Measurements from ENCODE around the gene COMP.
"Not testable (repeated sequence)": the region's sequence is repeated elsewhere in the genome, so short reads cannot be mapped to it uniquely, and the experiment has no call there.

Gene COMP

DNA sequence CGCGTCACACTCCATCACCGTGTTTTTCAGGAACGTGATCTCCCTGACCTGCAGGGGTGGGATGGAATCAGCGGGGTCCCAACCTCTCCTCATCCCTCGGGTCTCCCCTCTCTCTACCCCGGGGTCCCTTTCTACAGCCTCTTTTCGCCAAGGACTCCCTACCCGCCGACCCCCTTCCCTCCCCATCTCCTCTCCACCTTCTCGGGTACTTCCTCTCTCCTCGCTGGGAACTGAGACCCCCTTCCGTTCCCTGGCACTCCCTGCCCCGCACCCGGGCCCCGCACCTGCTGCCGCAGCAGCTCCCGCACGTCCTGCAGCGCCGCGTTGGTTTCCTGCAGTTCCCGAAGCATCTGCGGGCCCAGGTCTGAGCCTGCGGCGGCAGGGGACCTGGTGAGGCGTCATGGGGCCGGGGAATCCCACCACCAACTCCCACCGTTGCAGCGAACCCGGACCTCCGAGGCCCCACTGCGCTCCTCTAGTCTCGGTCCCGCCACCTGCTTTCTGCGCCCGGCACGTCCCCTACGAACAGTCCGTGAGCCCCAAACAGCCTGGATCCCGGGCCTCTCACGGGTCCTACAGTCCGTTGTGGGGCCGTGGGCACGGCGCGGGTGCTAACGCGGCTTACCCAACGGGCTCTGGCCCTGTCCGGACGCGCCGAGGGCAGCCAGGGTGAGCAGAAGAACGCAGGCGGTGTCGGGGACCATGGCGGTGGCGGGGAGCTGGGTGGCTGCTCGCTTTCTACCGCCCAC, at the start of gene COMP:
COMP (minus strand) TSS at position 740 of the 749 bp plus-strand sequence; CDS start at position 704, 36 bp downstream.
- H3K27ac Mint-ChIP-seq: peak within 1 kb of the TSS; percentile 39
- peaks cover 13% of the 10 kb centered on the region for H3K4me1 Mint-ChIP-seq (ENCODE audit: low read depth)
- DNase-seq (ENCODE audit: low spot score): no peak
- H3K27me3 Mint-ChIP-seq (ENCODE audit: low read depth): peaks cover 75% of the 10 kb centered on the region
- peak within 1 kb of the TSS; percentile 64 for H3K4me3 Mint-ChIP-seq
- no peaks in the 10 kb centered on the region for H3K9me3 Mint-ChIP-seq
- peaks cover 6% of the 10 kb centered on the region for H3K36me3 Mint-ChIP-seq (ENCODE audit: low read depth)

DNA sequence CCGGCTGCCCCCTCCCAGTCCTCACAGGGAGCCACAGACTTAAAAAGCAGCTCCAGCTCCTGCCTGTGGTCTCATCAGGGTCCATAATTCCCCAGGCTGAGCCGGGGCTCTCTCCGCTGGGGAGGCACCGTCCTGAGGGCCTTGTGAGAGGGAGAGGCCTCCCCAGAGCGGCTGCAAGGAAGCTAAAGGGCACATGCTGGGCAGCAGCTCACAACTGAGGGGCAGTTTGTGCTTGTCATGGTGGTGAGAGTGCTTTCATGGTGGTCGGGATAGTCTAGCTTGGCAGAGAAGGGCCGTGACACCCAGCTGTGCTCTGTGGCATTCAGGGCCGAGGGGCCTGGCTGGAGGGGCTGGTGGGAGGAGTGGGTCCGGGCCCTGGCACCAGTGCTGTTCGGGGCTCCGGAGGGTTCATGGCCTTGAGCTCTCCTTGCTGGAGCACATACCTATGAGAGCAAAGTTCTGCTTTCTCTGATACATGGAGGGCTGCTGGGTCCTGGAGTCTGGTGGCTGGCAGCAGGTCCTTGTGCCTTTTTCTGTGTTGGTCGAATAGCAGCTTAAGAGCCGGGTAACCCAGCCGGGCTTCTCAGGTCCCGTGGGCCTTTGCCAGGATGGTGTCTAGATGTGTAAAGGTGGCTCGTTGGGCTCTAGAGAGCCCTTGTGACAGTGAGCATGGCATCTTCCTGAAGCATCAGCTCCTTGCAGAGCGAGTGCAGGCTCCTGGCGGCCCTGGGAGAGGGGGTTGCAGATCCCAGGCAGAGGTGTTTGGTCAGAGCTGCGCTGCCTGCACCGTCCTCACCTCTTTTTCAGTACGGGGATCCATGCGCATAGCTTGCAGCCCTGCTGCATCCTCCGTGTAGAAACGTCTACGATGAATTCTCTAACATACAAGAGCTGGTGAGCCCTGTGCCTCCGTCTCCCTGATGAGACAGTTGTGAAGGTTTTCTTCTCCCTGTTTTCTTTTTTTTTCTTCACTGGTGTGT, 49.5 kb upstream of the COMP start:
- Mint-ChIP-seq H3K9me3 (no peaks in the 10 kb centered on the region), H3K27me3 (ENCODE audit: low read depth) (no peaks in the 10 kb centered on the region), H3K4me3 (no peak overlapping the region), H3K4me1 (ENCODE audit: low read depth) (peaks cover 47% of the 10 kb centered on the region), H3K36me3 (ENCODE audit: low read depth) (peaks cover 26% of the 10 kb centered on the region), H3K27ac (peak overlapping the region; percentile 58)
- DNase-seq (ENCODE audit: low spot score): no peak

DNA sequence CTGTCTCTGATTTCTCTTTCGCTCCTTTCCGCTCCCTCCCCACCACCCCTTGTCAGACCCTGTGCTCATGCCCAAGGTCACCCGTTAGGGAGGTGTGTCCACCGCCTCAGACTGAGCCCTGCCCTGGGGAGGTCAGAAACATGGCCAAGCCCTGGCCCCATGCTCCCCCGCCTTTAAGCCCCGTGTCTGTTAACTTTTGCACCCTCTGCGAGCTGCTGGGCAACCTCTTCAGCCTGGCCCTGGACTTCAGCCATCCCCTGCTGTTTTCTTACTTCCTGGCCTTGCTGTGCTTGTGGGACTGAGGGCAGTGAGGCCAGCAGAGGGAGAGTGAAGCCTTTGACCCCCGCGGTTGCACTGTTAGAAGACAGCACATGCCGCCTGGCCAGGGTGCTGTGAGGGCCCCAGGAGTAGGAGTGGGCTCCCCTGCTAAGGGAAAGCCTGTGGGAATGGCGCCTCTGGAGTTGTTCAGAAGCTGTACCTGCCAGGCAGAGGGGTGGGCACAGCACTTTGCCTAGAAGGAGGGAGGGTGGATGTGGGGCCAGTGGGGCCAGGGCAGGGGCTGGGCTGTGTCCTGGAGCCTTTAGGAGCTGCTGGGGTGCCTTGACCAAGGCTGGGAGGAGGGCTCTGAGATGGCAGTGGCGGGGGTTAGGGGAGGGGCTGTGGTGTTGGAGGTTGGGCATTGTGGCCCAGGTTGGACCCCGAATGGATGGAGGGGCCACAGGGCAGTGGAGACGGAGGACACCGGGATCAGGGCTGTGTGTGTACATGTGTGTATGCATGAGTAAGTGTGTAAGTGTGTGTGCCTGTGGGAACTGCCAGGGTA, 48.6 kb upstream of the COMP start:
- no peak for DNase-seq (ENCODE audit: low spot score)
- Mint-ChIP-seq H3K4me1 (ENCODE audit: low read depth) (peaks cover 45% of the 10 kb centered on the region), H3K36me3 (ENCODE audit: low read depth) (peaks cover 32% of the 10 kb centered on the region), H3K4me3 (no peak overlapping the region), H3K27me3 (ENCODE audit: low read depth) (no peaks in the 10 kb centered on the region), H3K27ac (peak overlapping the region; percentile 26), H3K9me3 (no peaks in the 10 kb centered on the region)

DNA sequence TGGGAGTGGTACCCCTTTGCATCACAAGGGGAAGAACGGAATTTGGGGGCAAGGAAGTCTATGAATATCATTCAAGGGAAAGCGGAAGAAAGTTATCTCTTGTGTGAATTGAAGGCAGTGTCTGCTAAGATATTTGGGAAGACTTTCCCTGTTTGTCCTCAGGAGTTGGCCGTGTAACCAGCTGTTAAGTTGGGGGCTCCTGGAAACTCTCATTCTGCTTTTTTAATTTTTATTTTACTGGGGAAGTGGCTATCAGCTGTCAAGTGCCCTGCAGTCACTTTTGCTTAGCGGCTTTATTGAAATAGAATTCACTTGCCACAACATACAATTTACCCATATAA, 43.5 kb upstream of the COMP start:
- peaks cover 49% of the 10 kb centered on the region for H3K36me3 Mint-ChIP-seq (ENCODE audit: low read depth)
- H3K4me1 Mint-ChIP-seq (ENCODE audit: low read depth): peaks cover 36% of the 10 kb centered on the region
- H3K4me3 Mint-ChIP-seq: peak overlapping the region; percentile 94
- no peak for DNase-seq (ENCODE audit: low spot score)
- H3K27me3 Mint-ChIP-seq (ENCODE audit: low read depth): no peaks in the 10 kb centered on the region
- no peaks in the 10 kb centered on the region for H3K9me3 Mint-ChIP-seq
- no peak overlapping the region for H3K27ac Mint-ChIP-seq

DNA sequence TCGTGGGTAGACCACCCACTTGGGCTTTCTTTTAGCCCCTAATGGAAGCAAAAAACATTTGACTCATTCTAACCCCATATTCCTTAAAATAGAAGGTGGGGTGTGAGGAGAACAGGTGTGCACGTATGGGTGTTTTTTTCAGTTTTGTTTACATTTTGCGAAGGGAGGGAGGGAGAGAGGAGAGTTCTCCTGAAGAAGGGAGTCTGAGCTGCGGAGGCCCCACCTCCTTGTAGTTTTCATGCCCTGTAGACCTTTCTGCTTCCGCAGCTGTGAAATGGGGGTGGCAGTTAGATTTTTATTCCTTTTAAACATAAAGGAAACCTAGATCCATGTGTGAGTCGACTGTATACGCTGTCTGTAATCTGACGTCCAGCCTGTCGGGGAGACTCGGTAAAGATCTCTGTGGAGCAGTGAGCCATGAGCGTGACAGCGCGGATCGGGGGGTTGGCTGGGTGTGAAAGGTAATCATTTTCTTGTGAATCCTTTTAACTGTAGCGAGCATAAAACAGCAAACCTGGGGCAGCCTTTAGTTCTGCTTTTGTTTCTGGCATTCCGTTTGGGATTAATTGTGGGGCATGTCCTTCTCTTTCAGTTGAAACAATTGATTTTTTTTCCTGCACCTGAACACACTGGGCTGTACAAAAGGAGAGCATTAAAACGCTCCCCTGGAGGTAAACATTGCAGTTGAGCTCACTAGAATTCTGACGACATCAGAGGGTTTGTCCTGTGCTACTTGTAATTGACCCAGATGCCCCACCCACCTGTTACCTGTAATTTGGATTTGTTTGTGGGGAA, 42.9 kb upstream of the COMP start:
- Mint-ChIP-seq H3K27me3 (ENCODE audit: low read depth) (no peaks in the 10 kb centered on the region), H3K9me3 (no peaks in the 10 kb centered on the region), H3K27ac (peak overlapping the region; percentile 52), H3K36me3 (ENCODE audit: low read depth) (peaks cover 49% of the 10 kb centered on the region), H3K4me1 (ENCODE audit: low read depth) (peaks cover 36% of the 10 kb centered on the region), H3K4me3 (peak overlapping the region; percentile 94)
- no peak for DNase-seq (ENCODE audit: low spot score)

DNA sequence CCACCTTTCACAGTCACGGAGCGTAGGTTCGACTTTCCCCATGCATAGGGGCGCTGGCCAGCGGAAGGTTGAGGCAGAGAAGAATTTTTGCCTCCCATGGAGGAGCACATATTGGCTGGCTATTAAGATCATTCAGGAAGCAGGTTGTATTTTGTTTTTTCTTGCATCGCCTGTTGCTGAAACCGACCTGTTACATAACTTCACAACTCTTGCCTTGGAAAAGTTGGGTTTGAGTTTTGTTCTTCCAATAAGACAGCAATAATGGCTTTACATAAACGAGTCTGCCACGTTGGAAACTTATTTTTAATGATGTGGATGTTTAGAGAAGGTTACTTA, 42.0 kb upstream of the COMP start:
- H3K36me3 Mint-ChIP-seq (ENCODE audit: low read depth): peaks cover 44% of the 10 kb centered on the region
- H3K9me3 Mint-ChIP-seq: no peaks in the 10 kb centered on the region
- H3K27me3 Mint-ChIP-seq (ENCODE audit: low read depth): no peaks in the 10 kb centered on the region
- peaks cover 36% of the 10 kb centered on the region for H3K4me1 Mint-ChIP-seq (ENCODE audit: low read depth)
- H3K27ac Mint-ChIP-seq: peak overlapping the region; percentile 93
- DNase-seq (ENCODE audit: low spot score): no peak
- H3K4me3 Mint-ChIP-seq: peak overlapping the region; percentile 94

DNA sequence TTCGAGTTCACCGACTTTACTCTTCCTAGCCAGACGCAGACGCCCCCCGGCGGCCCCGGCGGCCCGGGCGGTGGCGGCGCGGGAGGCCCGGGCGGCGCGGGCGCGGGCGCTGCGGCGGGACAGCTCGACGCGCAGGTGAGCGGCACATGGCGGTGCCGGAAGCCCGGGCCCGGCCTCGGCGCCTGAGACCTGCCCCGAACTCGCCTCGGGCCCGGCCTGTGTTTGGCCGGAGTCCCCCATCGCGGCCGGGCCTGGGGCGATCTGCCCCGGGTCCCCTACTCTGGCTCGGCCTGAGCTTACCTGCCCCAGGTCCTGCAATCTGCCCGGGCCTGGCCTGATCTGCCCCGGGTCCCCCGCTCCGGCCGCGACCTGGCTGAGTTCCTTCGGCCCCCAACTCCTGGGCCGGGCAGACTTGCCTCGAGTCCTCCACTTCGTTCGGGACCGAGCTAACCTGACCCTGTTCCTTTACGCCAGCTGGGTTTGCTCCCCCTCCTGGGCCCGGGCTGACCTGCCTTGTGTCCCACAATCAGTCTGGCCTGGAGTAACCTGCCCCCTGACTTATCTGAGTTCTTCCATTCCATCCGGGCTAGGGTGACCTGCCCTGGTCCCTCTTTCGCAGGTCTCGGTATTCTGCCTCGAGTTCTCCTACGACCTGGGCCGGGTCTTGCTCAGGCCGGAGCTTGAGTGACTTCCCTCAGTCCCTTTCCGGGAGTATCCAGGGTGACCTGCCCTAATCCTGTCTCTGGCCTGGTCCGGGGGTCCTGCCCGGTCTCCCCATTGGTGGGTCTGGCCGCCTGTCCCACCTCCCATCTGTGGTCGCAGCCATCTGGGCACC, 41.4 kb upstream of the COMP start:
- DNase-seq (ENCODE audit: low spot score): peak; percentile 30

DNA sequence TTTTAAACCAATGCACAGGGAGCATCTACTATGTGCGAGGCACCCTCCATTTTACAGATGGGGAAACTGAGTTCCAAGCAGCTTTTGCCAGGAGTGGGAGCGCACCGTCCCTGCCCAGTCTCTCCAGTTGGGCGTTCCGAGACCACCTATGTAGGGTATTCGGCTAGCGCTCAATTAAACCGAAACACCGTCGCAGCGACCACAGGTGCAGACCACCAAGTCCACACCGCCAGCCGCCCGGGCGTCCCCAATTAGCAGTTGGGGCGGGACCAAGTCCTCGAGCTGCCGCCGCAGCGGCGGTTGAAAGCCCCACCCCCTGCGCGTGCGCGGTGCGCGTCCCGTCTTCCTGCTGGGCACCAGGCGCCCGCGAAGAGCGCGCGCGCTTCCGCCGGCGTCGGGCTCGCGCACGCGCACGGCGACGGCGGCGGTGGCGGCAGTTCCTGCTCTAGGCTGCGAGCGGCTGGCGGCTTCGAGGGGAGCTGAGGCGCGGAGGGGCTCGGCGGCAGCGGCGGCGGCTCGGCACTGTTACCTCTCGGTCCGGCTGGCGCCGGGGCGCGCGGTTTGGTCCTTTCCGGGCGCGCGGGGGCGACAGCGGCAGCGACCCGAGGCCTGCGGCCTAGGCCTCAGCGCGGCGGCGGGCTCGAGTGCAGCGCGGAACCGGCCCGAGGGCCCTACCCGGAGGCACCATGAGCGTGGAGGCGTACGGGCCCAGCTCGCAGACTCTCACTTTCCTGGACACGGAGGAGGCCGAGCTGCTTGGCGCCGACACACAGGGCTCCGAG, 40.6 kb upstream of the COMP start, which contains the start of gene UPF1:
UPF1 (plus strand) TSS at position 436 of the 782 bp plus-strand sequence; CDS start at position 687, 251 bp downstream.
- H3K4me3 Mint-ChIP-seq: peak within 1 kb of the TSS; percentile 94

More for the DNA sequence above, 41.4 kb upstream of the COMP start:
- Mint-ChIP-seq H3K27me3 (ENCODE audit: low read depth) (peaks cover 5% of the 10 kb centered on the region), H3K27ac (peak overlapping the region; percentile 93), H3K4me1 (ENCODE audit: low read depth) (peaks cover 30% of the 10 kb centered on the region), H3K4me3 (peak overlapping the region; percentile 94), H3K36me3 (ENCODE audit: low read depth) (peaks cover 38% of the 10 kb centered on the region), H3K9me3 (peaks cover 3% of the 10 kb centered on the region)

DNA sequence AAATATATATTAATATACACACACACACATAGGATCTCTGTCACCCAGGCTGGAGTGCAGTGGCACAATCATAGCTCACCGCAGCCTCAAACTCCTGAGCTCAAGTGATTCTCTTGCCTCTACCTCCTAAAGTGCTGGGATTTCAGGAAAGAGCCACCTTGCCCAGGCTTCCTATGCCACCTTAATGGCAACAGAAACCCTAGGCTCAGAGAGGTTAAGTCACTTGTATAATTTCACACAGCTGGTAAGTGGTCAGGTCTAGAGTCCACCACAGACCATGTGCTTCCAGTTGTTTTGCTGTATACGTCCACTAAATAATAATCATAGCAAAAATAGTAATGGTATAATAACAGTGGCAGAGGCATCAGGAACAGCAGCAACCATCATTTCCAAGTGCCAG, 39.4 kb upstream of the COMP start:
- no peak overlapping the region for H3K27ac Mint-ChIP-seq
- H3K36me3 Mint-ChIP-seq (ENCODE audit: low read depth): peaks cover 27% of the 10 kb centered on the region
- peaks cover 13% of the 10 kb centered on the region for H3K27me3 Mint-ChIP-seq (ENCODE audit: low read depth)

More for the DNA sequence above, 40.6 kb upstream of the COMP start, which contains the start of gene UPF1:
- Mint-ChIP-seq H3K4me1 (ENCODE audit: low read depth) (peaks cover 30% of the 10 kb centered on the region), H3K27me3 (ENCODE audit: low read depth) (peaks cover 9% of the 10 kb centered on the region), H3K9me3 (peaks cover 7% of the 10 kb centered on the region), H3K36me3 (ENCODE audit: low read depth) (peaks cover 37% of the 10 kb centered on the region), H3K27ac (peak within 1 kb of the TSS; percentile 93)
- DNase-seq (ENCODE audit: low spot score): peak; percentile 97

DNA sequence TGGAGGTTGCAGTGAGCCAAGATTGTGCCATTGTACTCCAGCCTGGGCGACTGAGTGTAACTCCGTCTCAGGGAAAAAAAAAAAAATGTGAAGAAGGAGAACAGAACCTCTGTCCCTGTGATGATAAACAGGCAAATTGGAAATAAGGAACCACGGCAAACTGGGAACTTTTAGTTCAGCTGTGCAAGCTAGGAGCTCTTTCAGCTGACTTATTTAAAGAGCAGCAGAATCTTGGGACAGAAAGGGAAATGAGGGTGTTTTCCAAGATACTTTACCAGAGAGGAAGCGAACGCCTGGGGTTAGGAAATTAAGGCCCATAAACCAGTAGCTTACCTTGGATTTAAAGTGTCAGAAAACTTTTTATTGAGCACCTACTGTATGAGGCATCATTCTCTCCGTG, 37.7 kb upstream of the COMP start:
- no peak overlapping the region for H3K27ac Mint-ChIP-seq
- no peak for DNase-seq (ENCODE audit: low spot score)
- peaks cover 7% of the 10 kb centered on the region for H3K4me1 Mint-ChIP-seq (ENCODE audit: low read depth)
- no peak overlapping the region for H3K4me3 Mint-ChIP-seq
- peaks cover 13% of the 10 kb centered on the region for H3K27me3 Mint-ChIP-seq (ENCODE audit: low read depth)
- peaks cover 11% of the 10 kb centered on the region for H3K36me3 Mint-ChIP-seq (ENCODE audit: low read depth)
- H3K9me3 Mint-ChIP-seq: peaks cover 12% of the 10 kb centered on the region

More for the DNA sequence above, 39.4 kb upstream of the COMP start:
- peak overlapping the region; percentile 27 for H3K4me3 Mint-ChIP-seq
- H3K4me1 Mint-ChIP-seq (ENCODE audit: low read depth): peaks cover 21% of the 10 kb centered on the region
- H3K9me3 Mint-ChIP-seq: peaks cover 12% of the 10 kb centered on the region
- DNase-seq (ENCODE audit: low spot score): no peak

DNA sequence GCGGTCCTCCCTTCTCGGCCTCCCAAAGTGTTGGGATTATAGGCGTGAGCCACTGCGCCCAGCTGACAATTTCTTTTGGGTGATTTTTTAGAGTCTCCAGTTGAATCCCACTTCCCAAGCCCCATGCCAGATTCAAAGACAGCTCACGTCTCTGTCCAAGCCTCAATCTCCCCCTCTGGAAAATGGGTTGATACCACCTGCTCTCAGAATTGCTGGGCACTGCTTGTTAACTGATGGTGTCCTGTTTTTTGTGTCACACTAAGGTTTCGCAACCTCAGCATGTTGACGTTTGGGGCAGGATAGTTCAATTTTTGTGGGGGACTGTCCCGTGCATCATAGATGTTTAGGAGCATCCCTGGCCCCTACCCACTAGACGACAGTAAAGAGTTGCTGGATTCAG, 26.5 kb upstream of the COMP start:
- Mint-ChIP-seq H3K27ac (no peak overlapping the region), H3K9me3 (no peaks in the 10 kb centered on the region), H3K4me1 (ENCODE audit: low read depth) (no peaks in the 10 kb centered on the region), H3K4me3 (no peak overlapping the region), H3K36me3 (ENCODE audit: low read depth) (no peaks in the 10 kb centered on the region), H3K27me3 (ENCODE audit: low read depth) (peaks cover 2% of the 10 kb centered on the region)
- DNase-seq (ENCODE audit: low spot score): no peak

DNA sequence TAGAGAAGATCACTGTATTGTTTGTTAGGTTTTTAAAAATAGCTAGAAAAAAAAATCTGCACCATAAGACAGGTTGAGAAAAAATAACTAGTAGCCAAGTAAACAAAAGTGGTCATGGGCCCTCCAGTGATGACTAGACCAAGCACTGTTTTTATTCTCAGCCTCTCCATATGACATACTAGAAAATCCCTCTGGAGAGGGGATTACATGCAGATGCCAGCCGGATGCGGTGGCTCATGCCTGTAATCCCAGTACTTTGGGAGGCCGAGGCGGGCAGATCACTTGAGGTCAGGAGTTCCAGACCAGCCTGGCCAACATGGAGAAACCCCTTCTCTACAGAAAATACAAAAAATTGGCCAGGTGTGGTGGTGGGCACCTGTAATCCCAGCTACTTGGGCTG, 25.5 kb upstream of the COMP start:
- H3K9me3 Mint-ChIP-seq; H3K27me3 Mint-ChIP-seq (ENCODE audit: low read depth); H3K27ac Mint-ChIP-seq; H3K4me1 Mint-ChIP-seq (ENCODE audit: low read depth); H3K36me3 Mint-ChIP-seq (ENCODE audit: low read depth); H3K4me3 Mint-ChIP-seq; DNase-seq (ENCODE audit: low spot score): not testable (repeated sequence)
